Stimulated activated CD4-positive, alpha-beta T cell treated with anti-CD3 and anti-CD28 coated beads, Interleukin-4, amount 100 ng/mL, for 48 hours (primary cell): ENCODE results near the gene OTUD5.
A peak's percentile ranks its signal among the peaks of the same experiment; 100 is the strongest.

Source experiments
- DNase-seq, 2 donors: peaks; one replicate each; pipeline ENCODE4 v3.0.0-alpha.2; 2020; ENCODE audit warnings: low read depth in 2 of 2

The OTUD5 gene

DNA sequence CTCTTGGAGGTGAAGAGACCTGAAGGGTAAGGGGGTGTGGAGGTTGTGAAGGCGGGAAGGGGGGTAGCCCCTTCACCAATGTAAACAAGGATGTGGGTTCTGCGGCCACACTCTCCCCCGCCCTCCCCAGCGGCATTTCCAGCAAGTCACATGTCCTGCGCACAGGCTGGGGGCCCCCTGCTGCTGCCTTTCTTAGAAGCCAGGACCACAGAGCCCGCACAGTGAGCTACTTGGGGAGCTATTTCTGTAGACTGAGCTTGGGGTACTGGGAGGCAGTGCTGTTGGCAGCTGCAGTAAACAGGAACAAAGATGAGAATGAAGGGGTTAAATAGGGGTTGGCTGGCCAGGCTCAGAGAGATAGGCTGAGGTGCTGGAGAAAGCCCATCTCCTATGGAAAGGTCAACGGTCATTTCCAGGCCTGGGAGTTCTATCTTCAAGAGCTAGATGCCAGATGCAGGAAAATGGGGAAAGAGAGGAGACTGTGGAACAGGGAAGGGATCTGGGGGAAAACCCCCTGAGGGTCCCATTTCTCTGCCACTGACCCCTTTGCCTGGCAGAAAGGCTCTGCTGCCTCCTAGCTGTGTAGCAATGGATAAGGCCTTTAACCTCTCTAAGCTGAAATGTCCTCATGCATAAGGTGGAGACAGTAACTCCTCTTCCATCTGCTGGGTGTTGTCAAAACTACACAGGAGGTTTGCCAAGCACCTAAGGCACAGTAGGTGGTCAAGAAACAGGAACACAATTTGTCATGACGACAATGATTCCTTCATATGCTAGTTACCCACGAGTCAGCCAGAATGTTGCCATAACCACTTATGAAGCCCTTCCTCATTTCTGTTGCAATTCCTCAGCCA is 20.1 kb downstream of the OTUD5 start:
- peak; percentile 81 to 82 for DNase-seq

DNA sequence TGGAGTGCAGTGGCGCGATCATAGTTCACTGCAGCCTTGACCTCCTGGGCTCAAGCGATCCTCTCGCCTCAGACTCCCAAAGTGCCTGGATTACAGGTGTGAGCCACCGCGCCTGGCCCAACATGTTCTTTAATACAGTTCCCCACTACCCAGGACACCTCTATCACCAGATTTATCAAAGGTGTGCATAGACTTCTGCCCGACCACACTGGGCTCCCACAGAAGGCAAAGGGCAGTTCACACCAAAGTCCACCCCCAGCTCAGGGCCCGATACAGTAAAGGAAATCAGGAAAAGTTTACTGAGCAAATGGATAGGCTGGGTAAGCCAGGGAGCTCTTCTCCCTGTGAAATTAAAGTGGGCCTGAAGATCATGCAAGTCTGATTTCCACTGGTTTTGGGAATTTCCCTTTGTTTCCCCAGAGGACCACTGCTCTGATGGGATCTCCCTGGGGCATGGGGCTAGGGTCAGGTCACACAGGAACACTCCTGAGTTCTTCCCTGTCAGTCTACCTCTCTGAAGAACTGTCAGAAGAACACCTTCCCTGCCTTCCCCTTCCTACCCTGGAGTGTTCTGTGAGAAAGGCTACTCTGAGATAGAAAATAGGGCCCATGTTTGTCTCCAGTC is 20.9 kb downstream of the OTUD5 start:
- DNase-seq = no peak

GRCh38 chrX:48935301-48935670 is 22.1 kb downstream of the OTUD5 start:
- DNase-seq = no peak

- DNase-seq = no peak
These were observed 22.7 kb downstream of the OTUD5 start for GRCh38 chrX:48934581-48935300.

DNA sequence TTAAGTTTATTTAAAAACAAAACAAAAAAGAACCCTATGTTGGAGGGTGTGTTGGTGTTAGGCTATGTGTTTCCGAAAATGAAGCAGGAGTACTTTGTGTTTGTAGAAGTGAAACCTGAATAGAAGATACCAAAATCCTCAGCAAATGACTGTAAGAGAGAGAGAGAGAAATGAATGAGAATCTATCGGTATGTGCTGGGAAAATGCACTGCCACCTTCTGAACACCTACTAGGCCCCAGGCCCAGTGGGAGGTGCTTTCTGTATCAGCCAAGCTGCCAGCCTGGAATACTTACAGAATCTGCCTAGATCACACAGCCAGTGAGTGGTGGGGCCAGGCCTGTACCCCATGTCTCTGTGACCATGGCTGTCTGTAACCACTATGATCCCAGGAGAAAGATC is 23.6 kb downstream of the OTUD5 start:
- DNase-seq = no peak

DNA sequence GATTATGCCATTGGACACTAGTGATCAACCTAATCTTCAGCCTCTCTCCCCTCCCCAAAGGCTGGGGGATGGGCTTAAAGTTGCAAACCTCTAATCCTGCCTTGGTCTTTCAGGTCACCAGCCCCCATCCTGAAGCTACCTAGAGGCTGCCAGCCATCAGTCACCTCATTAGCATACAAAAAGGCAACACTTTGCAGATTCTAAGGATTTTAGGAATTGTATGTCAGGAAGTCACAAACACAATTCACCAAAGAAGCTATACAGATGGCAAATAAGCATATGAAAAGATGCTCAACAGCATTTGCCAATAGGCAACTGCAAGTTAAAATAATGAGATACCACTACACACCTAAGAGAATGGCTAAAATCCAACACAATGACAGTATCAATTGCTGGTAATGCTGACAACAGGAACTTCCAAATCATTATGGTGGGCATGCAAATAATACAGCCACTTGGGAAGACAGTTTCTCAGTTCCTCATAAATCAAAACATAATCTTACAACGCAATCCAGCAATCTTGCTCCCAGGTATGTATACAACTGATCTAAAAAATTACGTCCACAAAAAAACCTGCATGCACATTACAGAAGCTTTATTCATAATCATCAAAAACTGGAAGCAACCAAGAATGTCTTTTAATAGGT is 29.5 kb downstream of the OTUD5 start:
- no peak for DNase-seq

DNA sequence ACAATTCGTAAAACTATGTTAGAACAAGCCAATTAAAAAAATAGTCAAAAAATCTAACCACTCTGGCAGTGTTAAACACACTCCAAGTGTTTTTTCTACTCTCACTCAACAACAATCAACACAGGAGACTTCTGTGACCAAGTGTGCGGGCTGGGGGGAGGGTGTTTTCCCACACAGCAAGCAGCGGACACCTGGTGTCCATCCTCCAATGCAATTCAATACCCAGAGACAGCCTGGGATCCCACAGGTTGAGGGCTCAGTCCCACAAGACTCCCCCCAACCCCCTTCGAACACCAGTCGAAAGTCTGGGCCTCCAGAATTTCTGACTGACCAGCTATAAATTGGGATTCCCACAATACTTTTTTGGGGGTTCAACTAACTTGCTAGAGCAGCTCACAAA is 30.3 kb downstream of the OTUD5 start:
- DNase-seq = no peak

- no peak for DNase-seq
These were observed 33.1 kb downstream of the OTUD5 start for GRCh38 chrX:48924270-48924669.

GRCh38 chrX:48923771-48924170 is 33.6 kb downstream of the OTUD5 start:
- no peak for DNase-seq

DNA sequence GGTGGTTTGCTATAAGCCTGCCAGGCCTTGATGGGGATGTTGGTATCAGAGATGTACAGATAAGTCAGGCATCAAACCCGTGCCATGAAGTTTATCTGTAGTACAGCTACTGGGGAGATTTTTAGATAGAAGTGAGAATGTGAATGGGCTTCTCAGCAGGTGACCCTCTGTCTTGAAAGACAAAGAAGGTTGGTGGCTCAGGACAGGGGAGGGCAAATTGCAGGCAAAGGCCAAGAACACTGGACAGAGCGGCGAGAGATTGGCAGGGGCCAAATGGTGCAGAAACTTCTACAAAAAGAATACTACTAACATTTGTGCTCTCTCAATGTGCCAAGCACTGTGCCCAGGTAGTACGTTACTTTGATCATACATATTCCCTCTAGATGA is 36.7 kb downstream of the OTUD5 start:
- no peak for DNase-seq

- DNase-seq = no peak
These were observed 37.3 kb downstream of the OTUD5 start for GRCh38 chrX:48919947-48920717.

GRCh38 chrX:48919360-48919841 is 38.0 kb downstream of the OTUD5 start:
- DNase-seq = no peak

DNA sequence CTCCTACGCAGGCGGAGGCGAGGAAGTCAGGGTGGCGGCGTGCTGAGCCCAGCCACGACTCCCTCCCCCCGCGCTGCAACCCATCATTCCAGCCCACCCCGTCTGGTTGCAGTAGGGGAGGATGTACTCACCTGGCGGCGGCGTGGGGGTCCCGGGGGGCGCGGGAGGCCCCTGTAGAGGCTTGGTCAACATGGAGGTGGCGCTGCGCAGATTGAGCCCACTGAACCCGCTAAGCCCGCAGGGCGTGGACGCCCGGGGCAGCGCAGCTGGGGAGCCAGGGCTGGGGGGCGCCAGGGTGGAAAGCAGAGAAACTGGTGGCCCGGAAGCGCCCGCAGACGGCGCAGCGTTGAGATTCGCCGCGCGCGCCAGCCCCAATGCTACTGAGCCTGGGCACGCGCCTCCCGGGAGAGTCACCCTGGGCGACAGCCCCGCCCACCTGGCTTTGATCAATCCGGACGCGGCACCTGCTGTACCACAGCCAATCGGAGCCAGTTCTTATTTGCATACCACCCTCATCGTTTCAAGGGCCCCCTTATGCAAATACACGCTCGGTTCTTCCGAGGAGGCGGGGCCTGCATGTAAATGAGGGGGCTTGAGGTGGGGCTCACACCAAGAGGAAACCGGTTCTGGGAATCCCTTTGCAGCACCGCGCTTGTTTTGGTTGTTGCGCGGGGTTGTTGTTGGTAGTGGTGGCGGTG is 38.6 kb downstream of the OTUD5 start, which contains the start of gene PIM2:
PIM2 (minus strand) TSS at position 382 of the 698 bp plus-strand sequence; CDS start at position 192, 190 bp downstream.
- peak; percentile 84 to 85 for DNase-seq

DNA sequence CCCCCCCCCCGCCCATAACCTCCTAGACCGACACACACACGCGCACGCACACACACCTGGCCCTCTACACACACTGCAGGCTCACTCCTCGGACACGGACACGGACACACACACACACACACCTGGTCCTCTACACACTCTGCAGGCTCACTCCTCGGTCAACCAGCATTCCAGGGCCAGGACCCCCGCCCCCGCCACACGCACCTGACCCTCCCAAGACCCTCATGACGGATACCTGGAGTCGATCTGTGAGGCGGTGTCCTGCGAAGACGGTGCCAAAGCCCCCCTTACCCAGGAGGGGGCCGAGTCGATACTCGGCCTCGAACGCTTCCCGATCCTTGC is 39.1 kb downstream of the OTUD5 start:
- DNase-seq = no peak

DNA sequence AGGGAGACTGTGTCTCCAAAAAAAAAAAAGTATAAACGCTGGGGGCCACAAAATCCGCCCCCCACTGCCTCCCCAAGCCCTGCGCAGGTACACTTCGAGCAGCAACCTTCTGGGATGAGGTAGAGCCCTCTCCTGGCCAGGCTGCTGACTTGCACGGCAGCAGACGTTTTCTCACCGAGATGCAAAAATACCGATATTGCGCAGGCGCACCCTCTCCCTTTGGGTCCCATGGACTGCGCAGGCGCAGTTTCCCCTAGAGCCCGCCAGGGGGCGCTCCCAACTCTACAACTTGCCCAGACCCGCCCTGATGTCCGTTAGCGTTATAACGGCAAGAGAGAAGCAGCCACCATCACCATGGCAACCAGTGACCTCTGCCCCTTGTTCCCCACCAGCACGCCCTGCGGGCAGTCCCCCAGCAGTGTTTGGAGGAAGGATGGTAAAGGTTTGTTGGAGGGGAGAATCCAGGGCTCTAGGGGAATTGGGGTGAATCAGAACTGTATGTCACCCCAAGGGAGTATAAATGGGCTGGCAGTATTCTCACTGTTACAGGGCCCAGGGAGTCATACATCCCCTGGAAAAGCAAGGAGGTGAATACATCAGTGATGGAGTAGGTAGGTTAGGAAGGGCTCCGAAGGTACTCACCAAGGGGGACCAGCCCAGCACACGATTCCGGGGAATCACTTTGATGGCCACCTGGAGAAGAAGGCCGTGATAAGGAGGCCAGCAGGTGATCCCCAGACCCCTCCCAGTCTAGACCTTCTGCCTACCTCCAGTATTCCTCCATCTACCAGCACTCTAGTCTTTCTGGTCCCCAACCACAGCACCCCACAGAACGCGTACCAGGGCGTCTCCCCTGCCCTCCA is 40.0 kb downstream of the OTUD5 start:
- peak; percentile 71 to 73 for DNase-seq

- no peak for DNase-seq
These were observed 42.6 kb downstream of the OTUD5 start for GRCh38 chrX:48914593-48915493.

DNA sequence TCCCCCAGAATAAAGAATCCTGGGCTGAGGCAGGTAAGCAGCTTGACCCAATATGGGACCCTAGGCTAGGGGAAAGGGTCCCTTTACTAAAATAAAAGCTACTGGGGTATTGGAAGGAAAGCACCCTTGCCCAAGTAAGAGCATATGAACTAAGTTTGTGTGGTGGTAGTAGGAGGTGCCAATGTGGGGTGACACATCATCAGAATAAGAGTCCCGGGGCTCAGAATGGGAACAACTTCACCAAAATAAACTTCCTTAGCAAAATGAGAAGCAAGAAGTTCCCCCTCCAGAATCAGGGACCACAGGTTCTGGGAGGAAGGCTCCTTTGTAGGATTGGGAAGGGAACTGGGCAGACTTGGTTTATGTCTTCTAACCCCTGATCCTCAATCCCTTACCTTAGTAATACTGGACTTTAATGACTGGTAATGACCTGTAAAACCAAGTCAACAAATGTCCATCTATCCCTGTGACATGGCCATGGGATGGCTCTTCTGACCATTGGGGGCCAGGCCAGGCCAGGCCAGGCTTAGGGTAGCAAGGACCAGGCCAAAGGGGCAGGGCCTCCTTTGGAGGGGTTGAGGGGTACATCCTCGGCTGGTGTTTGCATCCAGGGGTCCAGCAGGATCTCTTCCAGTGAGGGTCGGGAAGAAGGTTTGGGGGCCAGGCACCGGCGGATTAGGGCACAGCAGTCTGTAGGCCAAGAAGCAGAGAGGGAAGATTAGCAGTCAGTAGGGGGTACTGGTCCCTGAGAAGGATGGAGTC is 43.6 kb downstream of the OTUD5 start:
- no peak for DNase-seq
